Measurements from ENCODE around the gene HELZ. TPM values are rescaled to one million over a fixed set of nuclear protein-coding genes. Genes with fewer than 3 reads are reported as not detected.

The HELZ gene
- total and polyA plus RNA-seq, 2 donors (not counting 1 experiment from before 2014, with no cell fraction given): 10.4 to 97.8 TPM

DNA sequence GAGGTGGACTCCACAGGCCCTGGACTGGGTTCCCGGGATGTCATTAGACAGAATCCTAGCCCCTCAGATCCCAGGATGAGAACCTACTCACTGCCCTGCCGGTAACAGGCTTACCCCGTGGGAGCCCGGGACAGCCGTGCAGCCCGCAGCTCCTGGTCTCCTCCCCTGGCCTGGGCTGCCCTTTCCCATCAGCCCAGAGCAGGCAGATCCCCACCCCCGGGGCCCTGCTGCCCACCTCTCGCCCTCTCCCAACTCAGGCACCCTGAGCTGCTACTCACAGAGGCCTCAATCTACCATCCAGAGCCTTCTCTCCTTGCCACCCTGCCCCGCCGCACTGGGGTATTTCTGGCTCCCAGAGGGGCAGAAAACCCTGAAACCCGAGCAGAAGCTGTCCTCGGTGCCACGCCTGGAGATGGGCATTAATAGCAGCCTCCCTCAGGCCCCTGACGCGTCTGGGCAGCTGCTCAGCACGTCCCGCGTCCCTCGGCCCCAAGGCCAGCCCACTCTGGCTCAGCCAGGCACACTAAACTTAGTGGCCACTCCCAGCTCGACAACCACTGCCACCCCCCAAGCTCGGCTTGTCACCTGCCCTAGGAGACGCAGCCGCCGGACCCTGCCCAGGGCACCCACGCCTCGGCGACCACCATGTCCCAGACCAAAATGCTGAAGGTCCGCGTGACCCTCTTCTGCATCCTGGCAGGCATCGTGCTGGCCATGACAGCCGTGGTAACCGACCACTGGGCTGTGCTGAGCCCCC is 200.8 kb downstream of the HELZ start, which contains the start of gene CACNG1:
TSS of gene CACNG1 (plus strand) at position 539 of the 757 bp plus-strand sequence. CDS start at position 646, 107 bp downstream.
- H3K4me3 ChIP-seq (ENCODE audit: control extremely low read depth in 1 of 5, extremely low read depth in 1 of 5, insufficient read depth in 1 of 5, low read depth in 2 of 5, low read length in 4 of 5): no peak within 1 kb of the TSS
- H3K9me3 ChIP-seq (ENCODE audit: control extremely low read depth in 1 of 3, control insufficient read depth in 2 of 3, insufficient read depth in 1 of 3, low read length in 2 of 3): peaks cover 2 to 21% (median 11%) of the 10 kb centered on the region in 3 donors
- no peak within 1 kb of the TSS for H3K27ac Mint-ChIP-seq
- H3K9ac ChIP-seq (ENCODE audit: low read length): no peak within 1 kb of the TSS
- TF ChIP-seq EZH2 (IDR thresholded peaks at IDR 0.05; ENCODE audit: borderline replicate concordance, insufficient read depth, low read depth, low read length, poor library complexity, severe bottlenecking): no peak
- TF ChIP-seq, protein P1, sequence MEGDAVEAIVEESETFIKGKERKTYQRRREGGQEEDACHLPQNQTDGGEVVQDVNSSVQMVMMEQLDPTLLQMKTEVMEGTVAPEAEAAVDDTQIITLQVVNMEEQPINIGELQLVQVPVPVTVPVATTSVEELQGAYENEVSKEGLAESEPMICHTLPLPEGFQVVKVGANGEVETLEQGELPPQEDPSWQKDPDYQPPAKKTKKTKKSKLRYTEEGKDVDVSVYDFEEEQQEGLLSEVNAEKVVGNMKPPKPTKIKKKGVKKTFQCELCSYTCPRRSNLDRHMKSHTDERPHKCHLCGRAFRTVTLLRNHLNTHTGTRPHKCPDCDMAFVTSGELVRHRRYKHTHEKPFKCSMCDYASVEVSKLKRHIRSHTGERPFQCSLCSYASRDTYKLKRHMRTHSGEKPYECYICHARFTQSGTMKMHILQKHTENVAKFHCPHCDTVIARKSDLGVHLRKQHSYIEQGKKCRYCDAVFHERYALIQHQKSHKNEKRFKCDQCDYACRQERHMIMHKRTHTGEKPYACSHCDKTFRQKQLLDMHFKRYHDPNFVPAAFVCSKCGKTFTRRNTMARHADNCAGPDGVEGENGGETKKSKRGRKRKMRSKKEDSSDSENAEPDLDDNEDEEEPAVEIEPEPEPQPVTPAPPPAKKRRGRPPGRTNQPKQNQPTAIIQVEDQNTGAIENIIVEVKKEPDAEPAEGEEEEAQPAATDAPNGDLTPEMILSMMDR (IDR thresholded peaks at IDR 0.05): no peak
- H2AFZ ChIP-seq (ENCODE audit: insufficient read depth, low read depth, low read length, poor library complexity, severe bottlenecking): no peak within 1 kb of the TSS
- peaks cover 11% of the 10 kb centered on the region for H3K9me3 Mint-ChIP-seq (ENCODE audit: insufficient read depth)
- no peak within 1 kb of the TSS for H3K4me3 Mint-ChIP-seq
- H3K36me3 ChIP-seq (replicated peaks in 1 of 2; ENCODE audit: control extremely low read depth in 1 of 2, control insufficient read depth in 1 of 2, extremely low read depth in 1 of 2, insufficient read depth in 2 of 2, low read length in 1 of 2): no peaks in the 10 kb centered on the region
- ATAC-seq (ENCODE audit: low read depth) (no peak), DNase-seq (no peak)
- H3K4me1 Mint-ChIP-seq: no peaks in the 10 kb centered on the region
- H4K20me1 ChIP-seq (ENCODE audit: control insufficient read depth, insufficient read depth, low read length, poor library complexity, severe bottlenecking): no peaks in the 10 kb centered on the region
- H3K27ac ChIP-seq (ENCODE audit: low read length in 2 of 2): no peak within 1 kb of the TSS
- H3K79me2 ChIP-seq (ENCODE audit: control insufficient read depth, insufficient read depth, low read length): no peaks in the 10 kb centered on the region
- CTCF ChIA-PET: no interaction called here
- 91% methylated on average over 32 of the region's 32 CpGs for WGBS (ENCODE audit: insufficient coverage)
- intact Hi-C loops (cut with micrococcal nuclease): no loop called here
- H3K4me2 ChIP-seq (replicated peaks; ENCODE audit: low read depth, low read length, poor library complexity, severe bottlenecking): no peak within 1 kb of the TSS
- H3K27me3 Mint-ChIP-seq: no peaks in the 10 kb centered on the region
- H3K27me3 ChIP-seq (replicated peaks in 1 of 4; ENCODE audit: control extremely low read depth in 1 of 4, control insufficient read depth in 3 of 4, insufficient read depth in 4 of 4, low read length in 3 of 4): peaks cover 0 to 2% (median 0%) of the 10 kb centered on the region in 4 experiments
- POLR2A ChIA-PET: no interaction called here
- no peaks in the 10 kb centered on the region for H3K4me1 ChIP-seq (ENCODE audit: control insufficient read depth in 2 of 2, insufficient read depth in 2 of 2, low read length in 2 of 2)

DNA sequence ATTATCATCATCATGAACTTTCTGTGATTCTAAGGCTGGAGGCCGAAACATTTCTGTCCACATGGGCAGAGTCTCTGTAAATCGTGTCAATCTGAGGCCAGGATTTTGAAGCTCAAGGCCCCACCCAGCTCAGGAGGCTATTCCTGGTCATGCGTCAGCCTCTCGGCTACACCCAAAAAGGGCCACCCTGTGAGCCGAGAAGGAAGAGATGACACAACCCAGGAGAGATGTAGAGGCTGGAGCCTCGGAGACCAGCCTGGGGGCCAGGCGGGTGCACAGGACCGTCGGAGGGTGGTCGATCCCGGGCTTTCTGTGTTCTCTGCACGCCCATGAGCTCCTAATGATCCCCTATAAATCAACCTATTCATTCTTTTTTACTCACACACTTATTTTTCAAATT is 201.7 kb downstream of the HELZ start:
- Histone ChIP-seq H3K4me2 (replicated peaks; ENCODE audit: low read depth, low read length, poor library complexity, severe bottlenecking) (no peak overlapping the region), H4K20me1 (ENCODE audit: control insufficient read depth, insufficient read depth, low read length, poor library complexity, severe bottlenecking) (no peaks in the 10 kb centered on the region), H3K9ac (ENCODE audit: low read length) (no peak overlapping the region), H3K4me1 (ENCODE audit: control insufficient read depth in 2 of 2, insufficient read depth in 2 of 2, low read length in 2 of 2) (no peaks in the 10 kb centered on the region), H3K27ac (ENCODE audit: low read length in 2 of 2) (no peak overlapping the region), H3K27me3 (replicated peaks in 1 of 4; ENCODE audit: control extremely low read depth in 1 of 4, control insufficient read depth in 3 of 4, insufficient read depth in 4 of 4, low read length in 3 of 4) (peaks cover 0 to 2% (median 0%) of the 10 kb centered on the region in 4 experiments), H3K36me3 (replicated peaks in 1 of 2; ENCODE audit: control extremely low read depth in 1 of 2, control insufficient read depth in 1 of 2, extremely low read depth in 1 of 2, insufficient read depth in 2 of 2, low read length in 1 of 2) (no peaks in the 10 kb centered on the region), H3K79me2 (ENCODE audit: control insufficient read depth, insufficient read depth, low read length) (no peaks in the 10 kb centered on the region), H2AFZ (ENCODE audit: insufficient read depth, low read depth, low read length, poor library complexity, severe bottlenecking) (no peak overlapping the region), H3K4me3 (ENCODE audit: control extremely low read depth in 1 of 5, extremely low read depth in 1 of 5, insufficient read depth in 1 of 5, low read depth in 2 of 5, low read length in 4 of 5) (no peak overlapping the region), H3K9me3 (ENCODE audit: control extremely low read depth in 1 of 3, control insufficient read depth in 2 of 3, insufficient read depth in 1 of 3, low read length in 2 of 3) (peaks cover 2 to 14% (median 11%) of the 10 kb centered on the region in 3 donors)
- DNase-seq (no peak), ATAC-seq (ENCODE audit: low read depth) (no peak)
- ChIA-PET CTCF (no interaction called here), POLR2A (no interaction called here)
- H3K4me1 Mint-ChIP-seq: no peaks in the 10 kb centered on the region
- no peaks in the 10 kb centered on the region for H3K27me3 Mint-ChIP-seq
- H3K9me3 Mint-ChIP-seq (ENCODE audit: insufficient read depth): peaks cover 5% of the 10 kb centered on the region
- intact Hi-C loops (cut with micrococcal nuclease): no loop called here
- TF ChIP-seq, protein P1 (IDR thresholded peaks at IDR 0.05): no peak
- no peak for TF ChIP-seq EZH2 (IDR thresholded peaks at IDR 0.05; ENCODE audit: borderline replicate concordance, insufficient read depth, low read depth, low read length, poor library complexity, severe bottlenecking)
- H3K4me3 Mint-ChIP-seq: no peak overlapping the region
- 94% methylated on average over 12 of the region's 12 CpGs for WGBS (ENCODE audit: insufficient coverage)
- no peak overlapping the region for H3K27ac Mint-ChIP-seq

Data from B cell (primary cell).